ENCODE data around the gene HIVEP1. TPM values are rescaled to one million over a fixed set of nuclear protein-coding genes. Genes with fewer than 3 reads are reported as not detected.

HIVEP1 gene
- polyA plus RNA-seq, 3 donors: 1.7 to 8.7 (median 2.7) TPM

- Histone ChIP-seq H3K27ac (ENCODE audit: low read depth in 1 of 2, low read length in 2 of 2) (peak overlapping the region in 1 of 2 donors; percentile 80), H3K9ac (ENCODE audit: insufficient read depth, low read length, poor library complexity, severe bottlenecking) (peak overlapping the region; percentile 20), H3K4me3 (replicated peaks in 1 of 3; ENCODE audit: low read depth in 2 of 3, low read length in 3 of 3) (peak overlapping the region in 1 of 3 experiments; percentile 38), H4K20me1 (ENCODE audit: insufficient read depth, low read length) (no peaks in the 10 kb centered on the region), H3K4me1 (ENCODE audit: control insufficient read depth in 1 of 2, insufficient read depth in 2 of 2, low read length in 2 of 2) (peaks cover 56 to 61% of the 10 kb centered on the region in 2 donors), H3K9me3 (replicated peaks in 1 of 2; ENCODE audit: control insufficient read depth in 1 of 2, insufficient read depth in 1 of 2, low read length in 2 of 2) (no peaks in the 10 kb centered on the region), H2AFZ (ENCODE audit: insufficient read depth, low read depth, low read length, poor library complexity, severe bottlenecking) (peak overlapping the region; percentile 15), H3K79me2 (ENCODE audit: insufficient read depth, low read length) (peaks cover 6% of the 10 kb centered on the region), H3K4me2 (replicated peaks; ENCODE audit: extremely low read depth, low read length, poor library complexity, severe bottlenecking) (peak overlapping the region; percentile 57), H3K27me3 (ENCODE audit: control insufficient read depth in 2 of 2, insufficient read depth in 2 of 2, low read length in 2 of 2) (no peaks in the 10 kb centered on the region), H3K36me3 (replicated peaks in 1 of 2; ENCODE audit: control insufficient read depth in 1 of 2, insufficient read depth in 2 of 2, low read length in 2 of 2) (no peaks in the 10 kb centered on the region)
- Mint-ChIP-seq H3K27me3 (ENCODE audit: low read depth in 3 of 3) (no peaks in the 10 kb centered on the region), H3K36me3 (peaks cover 3 to 6% of the 10 kb centered on the region in 2 donors), H3K4me3 (peak overlapping the region in 1 of 2 donors; percentile 55), H3K9me3 (peaks cover 0 to 5% (median 0%) of the 10 kb centered on the region in 7 donors), H3K4me1 (peaks cover 59% of the 10 kb centered on the region), H3K27ac (peak overlapping the region; percentile 89 to 97 (median 93))
- TF ChIP-seq CTCF (IDR thresholded peaks at IDR 0.05): no peak
- intact Hi-C loops (cut with micrococcal nuclease): loop anchor here in 1 of 2 donors (10.0 kb wide), 2 partner anchors 153 to 317 kb away; no protein-coding TSS in a partner anchor
- peak; percentile 83 to 97 (median 84) for DNase-seq
- WGBS (ENCODE audit: insufficient coverage): no CpG with 5 or more reads among the region's 4 CpGs
These were observed 39.8 kb downstream of the HIVEP1 start for GRCh38 chr6:12051861-12052368.

- peaks cover 38% of the 10 kb centered on the region for H3K4me1 Mint-ChIP-seq
- Histone ChIP-seq H3K27me3 (ENCODE audit: control insufficient read depth in 2 of 2, insufficient read depth in 2 of 2, low read length in 2 of 2) (no peaks in the 10 kb centered on the region), H3K36me3 (replicated peaks in 1 of 2; ENCODE audit: control insufficient read depth in 1 of 2, insufficient read depth in 2 of 2, low read length in 2 of 2) (no peaks in the 10 kb centered on the region), H3K4me1 (ENCODE audit: control insufficient read depth in 1 of 2, insufficient read depth in 2 of 2, low read length in 2 of 2) (peaks cover 26 to 43% of the 10 kb centered on the region in 2 donors), H3K27ac (ENCODE audit: low read depth in 1 of 2, low read length in 2 of 2) (peak overlapping the region; percentile 37 to 69), H3K9me3 (replicated peaks in 1 of 2; ENCODE audit: control insufficient read depth in 1 of 2, insufficient read depth in 1 of 2, low read length in 2 of 2) (no peaks in the 10 kb centered on the region), H3K9ac (ENCODE audit: insufficient read depth, low read length, poor library complexity, severe bottlenecking) (no peak overlapping the region), H3K4me3 (replicated peaks in 1 of 3; ENCODE audit: low read depth in 2 of 3, low read length in 3 of 3) (no peak overlapping the region), H2AFZ (ENCODE audit: insufficient read depth, low read depth, low read length, poor library complexity, severe bottlenecking) (no peak overlapping the region), H3K79me2 (ENCODE audit: insufficient read depth, low read length) (no peaks in the 10 kb centered on the region), H3K4me2 (replicated peaks; ENCODE audit: extremely low read depth, low read length, poor library complexity, severe bottlenecking) (peak overlapping the region; percentile 6), H4K20me1 (ENCODE audit: insufficient read depth, low read length) (no peaks in the 10 kb centered on the region)
- peak in 2 of 3 donors; percentile 46 to 58 for DNase-seq
- H3K36me3 Mint-ChIP-seq: peaks cover 3 to 4% of the 10 kb centered on the region in 2 donors
- H3K9me3 Mint-ChIP-seq: no peaks in the 10 kb centered on the region
- intact Hi-C loops (cut with micrococcal nuclease): loop anchor here in 1 of 2 donors (10.0 kb wide), 2 partner anchors 146 to 324 kb away; no protein-coding TSS in a partner anchor
- no peak for TF ChIP-seq CTCF (IDR thresholded peaks at IDR 0.05)
- peak overlapping the region in 1 of 2 donors; percentile 46 for H3K4me3 Mint-ChIP-seq
- 100% methylated on average over 4 of the region's 5 CpGs for WGBS (ENCODE audit: insufficient coverage)
- H3K27me3 Mint-ChIP-seq (ENCODE audit: low read depth in 3 of 3): peaks cover 0 to 3% (median 0%) of the 10 kb centered on the region in 3 donors
- H3K27ac Mint-ChIP-seq: peak overlapping the region; percentile 78 to 91 (median 87)
These were observed 46.3 kb downstream of the HIVEP1 start for GRCh38 chr6:12058172-12058961.
